GM18868 (cell line): ENCODE results near the gene NCKAP5.

Experiments used
- ATAC-seq: cut with Tn5 transposase; IDR thresholded peaks from one replicate; pipeline ENCODE4 v1.9.1; 2021; ENCODE audit warnings: mild to moderate bottlenecking, moderate library complexity; ENCODE audit not compliant: unreplicated experiment

The NCKAP5 gene

GRCh38 chr2:133407341-133407740 lies 160.9 kb downstream of the NCKAP5 start:
- ATAC-seq, result no peak

- ATAC-seq, result no peak
These were observed 163.0 kb downstream of the NCKAP5 start for GRCh38 chr2:133405252-133405651.

- no peak for ATAC-seq
These were observed 167.9 kb downstream of the NCKAP5 start for GRCh38 chr2:133400411-133400810.

GRCh38 chr2:133393895-133394294 lies 174.4 kb downstream of the NCKAP5 start:
- no peak for ATAC-seq

- no peak for ATAC-seq
These were observed 178.1 kb downstream of the NCKAP5 start for GRCh38 chr2:133390156-133390555.

GRCh38 chr2:133389569-133389968 lies 178.7 kb downstream of the NCKAP5 start:
- ATAC-seq, result no peak

- ATAC-seq, result no peak
These were observed 185.7 kb downstream of the NCKAP5 start for GRCh38 chr2:133382566-133382965.

GRCh38 chr2:133380991-133381390 lies 187.3 kb downstream of the NCKAP5 start:
- no peak for ATAC-seq

- no peak for ATAC-seq
These were observed 189.2 kb downstream of the NCKAP5 start for GRCh38 chr2:133378928-133379549.

- ATAC-seq, result no peak
These were observed 189.9 kb downstream of the NCKAP5 start for GRCh38 chr2:133378386-133378785.

GRCh38 chr2:133377599-133377998 lies 190.7 kb downstream of the NCKAP5 start:
- ATAC-seq, result no peak

GRCh38 chr2:133377021-133377481 lies 191.2 kb downstream of the NCKAP5 start:
- ATAC-seq, result no peak

- no peak for ATAC-seq
These were observed 193.5 kb downstream of the NCKAP5 start for GRCh38 chr2:133374781-133375180.

- no peak for ATAC-seq
These were observed 197.0 kb downstream of the NCKAP5 start for GRCh38 chr2:133371286-133371685.

- no peak for ATAC-seq
These were observed 198.2 kb downstream of the NCKAP5 start for GRCh38 chr2:133369901-133370658.

- no peak for ATAC-seq
These were observed 203.1 kb downstream of the NCKAP5 start for GRCh38 chr2:133365117-133365516.

- no peak for ATAC-seq
These were observed 203.6 kb downstream of the NCKAP5 start for GRCh38 chr2:133364636-133365035.

- no peak for ATAC-seq
These were observed 204.4 kb downstream of the NCKAP5 start for GRCh38 chr2:133363884-133364283.

GRCh38 chr2:133362061-133362476 lies 206.2 kb downstream of the NCKAP5 start:
- no peak for ATAC-seq

- no peak for ATAC-seq
These were observed 207.4 kb downstream of the NCKAP5 start for GRCh38 chr2:133360882-133361281.

- ATAC-seq, result no peak
These were observed 208.1 kb downstream of the NCKAP5 start for GRCh38 chr2:133360190-133360589.

GRCh38 chr2:133352719-133353118 lies 215.5 kb downstream of the NCKAP5 start:
- no peak for ATAC-seq
